ENCODE results near the gene ADAMTS17. TPM values are rescaled to one million over a fixed set of nuclear protein-coding genes. Genes with fewer than 3 reads are reported as not detected.
A peak's percentile ranks its signal among the peaks of the same experiment; 100 is the strongest.

The ADAMTS17 gene
- total RNA-seq, 1 donor from 2014 or later = 0.40 TPM

DNA sequence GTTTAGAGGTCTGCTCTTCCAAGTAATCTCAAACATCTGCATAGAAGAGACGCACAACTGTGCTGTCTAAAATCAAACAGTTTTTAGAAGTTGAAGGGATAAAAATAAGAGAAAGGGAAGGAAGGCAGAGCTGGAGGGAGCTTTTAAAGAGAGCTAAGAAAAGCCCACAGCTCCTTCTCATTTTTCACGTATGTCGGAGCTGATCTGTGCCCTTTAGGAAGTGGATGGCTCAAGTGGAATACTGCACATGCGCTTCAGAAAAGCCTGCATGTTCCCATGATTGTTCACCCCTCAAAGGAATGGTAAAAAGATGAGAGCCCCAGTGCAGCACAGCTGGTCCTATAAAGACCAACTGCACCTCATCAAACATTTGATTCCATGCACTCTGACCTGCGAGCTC is 207.2 kb downstream of the ADAMTS17 start:
- no peak for DNase-seq (ENCODE audit: low read depth in 2 of 2)

DNA sequence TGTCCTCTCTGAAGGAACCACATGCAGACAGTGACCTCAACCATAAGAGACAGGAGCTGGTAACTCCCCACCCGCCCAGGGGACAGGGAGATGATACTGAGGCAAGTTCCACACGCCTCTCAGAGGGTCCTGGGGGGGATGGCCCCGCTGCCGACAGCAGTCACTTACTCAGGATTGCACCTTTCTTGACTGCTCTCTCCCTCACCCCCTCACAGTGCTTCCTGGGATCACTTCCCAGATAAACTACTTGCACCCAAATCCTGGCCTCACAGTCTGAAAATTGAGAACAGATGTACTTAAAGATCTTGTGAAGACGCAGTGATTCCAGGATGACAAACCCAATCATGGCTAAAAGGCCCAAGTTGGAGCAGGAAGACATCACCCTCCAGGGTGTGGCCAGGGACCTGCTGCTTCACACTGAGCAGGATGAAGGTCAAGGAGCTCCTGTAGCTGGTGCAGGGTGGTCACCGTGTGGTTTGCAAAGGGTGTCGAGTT is 207.6 kb downstream of the ADAMTS17 start:
- no peak for DNase-seq (ENCODE audit: low read depth in 2 of 2)

DNA sequence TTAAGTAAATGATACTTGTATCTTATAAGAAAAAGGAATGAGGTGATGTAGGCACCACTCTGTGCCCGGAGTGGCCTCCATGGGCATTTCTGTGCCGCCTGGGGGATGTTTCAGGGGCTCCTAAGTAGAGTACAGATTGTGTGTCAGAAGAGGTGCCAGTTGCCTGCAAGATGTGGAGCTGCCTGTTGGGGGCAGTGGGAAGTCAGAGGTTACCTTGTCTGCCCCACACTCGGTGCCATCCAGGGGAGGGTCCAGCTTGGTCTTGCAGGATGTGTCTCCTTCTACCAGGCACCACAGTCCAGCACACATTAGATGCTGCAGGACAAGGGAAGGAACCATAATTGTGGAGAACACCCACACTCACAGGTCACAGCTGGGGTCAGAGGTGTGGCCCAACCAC is 208.8 kb downstream of the ADAMTS17 start:
- DNase-seq (ENCODE audit: low read depth in 2 of 2) = no peak

DNA sequence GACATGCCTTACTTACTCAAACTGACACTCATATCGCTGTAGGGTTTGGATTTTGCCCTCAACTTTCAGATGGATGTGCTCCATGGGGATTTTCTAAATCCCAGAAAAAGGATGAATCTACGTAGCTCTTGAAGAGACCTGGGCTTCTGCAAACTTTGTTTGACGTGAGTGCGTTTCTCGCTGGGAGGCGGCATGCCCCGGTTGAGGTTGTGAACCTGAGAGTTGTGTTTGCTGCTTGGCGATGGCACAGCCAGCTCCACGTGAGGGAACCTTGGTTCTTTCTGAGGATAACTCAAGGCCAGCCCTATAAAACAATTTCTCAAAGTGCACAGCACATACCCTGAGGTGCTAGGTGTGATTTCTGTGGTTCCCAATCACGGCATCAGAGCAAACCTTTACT is 209.5 kb downstream of the ADAMTS17 start:
- DNase-seq (ENCODE audit: low read depth in 2 of 2) = no peak

DNA sequence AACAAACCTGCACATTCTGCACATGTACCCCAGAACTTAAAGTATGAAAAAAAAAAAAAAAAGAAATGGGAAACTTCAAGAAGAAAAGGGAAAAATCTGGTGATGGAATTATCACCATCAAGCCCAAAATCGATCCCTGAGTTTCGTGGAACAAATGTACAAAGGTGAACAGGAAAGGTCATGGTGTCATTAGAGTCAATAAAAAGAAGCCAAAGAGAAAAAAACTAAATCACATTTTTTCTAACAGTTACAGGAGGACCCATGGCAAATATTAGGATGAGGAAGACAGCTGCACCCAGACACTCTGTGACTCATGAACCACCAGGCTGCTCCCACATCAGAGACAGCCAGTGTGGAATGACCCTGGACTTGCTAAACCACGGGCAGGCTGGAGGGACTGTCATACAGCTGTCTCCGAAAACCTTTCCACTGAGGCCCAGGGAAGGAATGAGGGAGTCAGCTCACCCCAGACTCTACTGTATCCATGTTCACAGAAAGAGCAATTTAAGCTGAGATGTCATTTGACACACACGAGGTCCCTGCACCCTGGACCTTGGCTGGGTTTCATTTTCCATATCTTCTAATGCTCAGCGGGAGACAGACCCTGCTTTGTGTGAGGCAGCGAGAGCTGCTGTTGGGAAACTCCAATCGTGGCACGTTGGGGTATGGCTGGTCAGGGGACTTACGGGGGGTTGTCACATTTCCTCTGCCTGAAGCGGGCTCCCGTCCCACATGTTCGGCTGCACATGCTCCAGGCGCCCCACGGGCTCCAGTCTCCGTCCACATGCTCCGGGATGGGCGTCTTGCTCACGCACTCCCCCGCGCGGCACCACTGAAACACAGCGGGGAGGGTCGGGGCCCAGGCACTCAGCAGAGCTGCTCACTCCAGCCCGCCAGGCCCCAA is 210.2 kb downstream of the ADAMTS17 start:
- DNase-seq (ENCODE audit: low read depth in 2 of 2) = peak; percentile 33 to 53

DNA sequence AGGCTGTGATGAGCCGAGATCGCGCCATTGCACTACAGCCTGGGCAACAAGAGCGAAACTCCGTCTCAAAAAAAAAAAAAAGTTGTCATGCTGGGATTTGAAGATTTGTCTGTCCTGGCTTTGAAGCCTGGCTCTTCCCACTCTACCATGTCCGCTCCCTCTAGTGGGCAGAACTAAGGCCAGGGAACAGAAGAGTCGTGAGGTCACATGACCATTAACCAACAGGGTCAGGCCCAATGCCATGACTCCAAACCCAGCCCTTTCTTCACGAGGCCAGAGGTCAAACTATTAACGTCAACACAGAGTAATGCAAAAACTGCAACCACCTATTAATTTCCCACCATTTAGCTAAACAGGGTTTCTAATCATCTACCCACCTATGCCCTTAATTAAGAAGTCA is 212.1 kb downstream of the ADAMTS17 start:
- DNase-seq (ENCODE audit: low read depth in 2 of 2) = no peak

DNA sequence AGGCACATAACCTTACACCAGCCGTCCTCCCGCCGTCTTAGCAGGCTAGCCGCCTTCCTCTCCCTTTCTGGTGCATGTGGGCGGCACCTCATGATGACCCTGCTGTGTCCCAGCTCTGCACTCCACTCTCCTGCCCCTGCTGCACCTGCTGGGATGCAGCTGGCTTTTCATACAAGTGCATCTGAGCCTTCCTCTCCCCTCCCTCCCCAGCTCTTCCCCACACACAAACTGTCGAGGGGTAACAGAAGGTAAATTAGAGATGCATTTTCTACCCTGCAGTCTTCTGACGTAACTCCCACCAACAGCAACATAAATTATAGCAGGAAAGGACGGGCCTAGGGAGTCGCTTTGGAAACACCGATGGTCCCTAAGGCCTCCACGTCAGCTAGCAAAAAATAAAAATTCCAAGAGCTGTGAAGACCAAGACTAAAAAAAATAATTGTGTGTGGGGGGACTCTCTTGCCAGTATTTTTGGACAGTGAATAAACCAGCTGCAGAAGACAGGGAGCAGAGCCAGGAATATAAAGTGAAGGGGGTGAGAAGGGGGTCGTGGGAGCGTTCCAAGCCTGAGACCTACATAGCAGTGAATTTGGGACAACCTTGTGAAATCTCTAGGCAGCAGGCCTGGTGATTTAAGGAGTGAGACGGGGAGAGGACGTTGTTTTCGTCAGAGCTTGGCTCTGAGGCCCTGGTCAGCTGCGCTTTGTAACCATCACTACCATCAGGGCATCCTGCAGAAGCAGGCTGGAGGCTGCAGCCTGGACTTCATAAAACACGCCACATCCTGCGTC is 216.2 kb downstream of the ADAMTS17 start:
- DNase-seq (ENCODE audit: low read depth in 2 of 2) = no peak

DNA sequence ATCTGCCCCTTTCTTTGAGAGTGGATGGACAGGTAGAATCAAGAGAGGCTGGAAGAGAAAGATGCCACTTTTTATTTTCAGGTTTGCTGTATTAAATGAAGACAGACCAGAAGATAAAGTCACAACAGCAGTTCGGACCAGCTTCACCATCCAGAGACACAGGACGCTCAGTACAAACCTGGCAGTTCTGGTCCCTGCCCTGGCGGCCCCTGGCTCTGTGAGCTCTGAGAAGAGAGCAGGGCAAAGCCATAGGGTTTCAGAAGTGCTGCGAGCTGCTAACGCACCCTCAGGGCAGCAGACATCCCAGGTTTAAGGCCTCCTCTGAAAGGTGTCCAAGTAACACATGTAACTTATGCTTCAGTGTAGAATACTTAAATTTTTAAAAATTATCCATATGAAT is 216.8 kb downstream of the ADAMTS17 start:
- DNase-seq (ENCODE audit: low read depth in 2 of 2) = no peak

DNA sequence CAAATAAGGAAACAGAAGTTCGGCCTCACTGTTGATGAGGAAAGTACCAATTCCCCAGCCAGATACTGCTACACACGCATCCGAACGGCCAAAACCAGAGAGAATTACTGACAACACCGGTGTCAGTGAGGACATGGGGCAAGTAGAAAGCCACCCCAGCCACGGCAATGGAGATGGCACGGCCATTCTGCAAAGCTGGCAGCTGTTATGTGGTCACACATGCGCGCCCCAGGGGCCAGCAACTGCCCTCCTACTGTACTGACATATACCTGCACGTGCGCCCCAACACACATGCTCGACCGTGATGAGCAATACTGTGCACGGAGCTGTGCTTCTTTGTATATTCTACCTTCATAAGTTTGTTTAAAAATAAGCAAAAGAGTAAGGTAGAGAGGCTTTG is 217.4 kb downstream of the ADAMTS17 start:
- no peak for DNase-seq (ENCODE audit: low read depth in 2 of 2)

DNA sequence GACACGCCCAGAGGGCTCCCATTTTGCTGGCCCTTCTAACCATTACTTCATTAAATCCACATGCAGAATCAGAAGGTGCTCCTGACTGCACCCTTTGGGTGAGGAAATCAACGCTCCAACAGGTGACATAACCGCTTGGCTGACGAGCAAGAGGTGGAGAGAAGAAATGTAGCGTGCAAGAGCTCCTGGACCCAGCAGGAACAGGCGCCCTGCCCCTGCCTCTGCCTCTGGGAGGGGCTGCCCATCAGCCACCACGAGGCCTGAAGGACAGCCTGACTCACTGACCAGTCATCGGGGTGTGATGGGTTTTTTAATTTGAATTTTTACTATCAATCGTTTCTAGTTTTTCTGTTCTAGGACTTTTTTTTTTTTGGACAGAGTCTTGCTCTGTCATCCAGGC is 218.2 kb downstream of the ADAMTS17 start:
- no peak for DNase-seq (ENCODE audit: low read depth in 2 of 2)

DNA sequence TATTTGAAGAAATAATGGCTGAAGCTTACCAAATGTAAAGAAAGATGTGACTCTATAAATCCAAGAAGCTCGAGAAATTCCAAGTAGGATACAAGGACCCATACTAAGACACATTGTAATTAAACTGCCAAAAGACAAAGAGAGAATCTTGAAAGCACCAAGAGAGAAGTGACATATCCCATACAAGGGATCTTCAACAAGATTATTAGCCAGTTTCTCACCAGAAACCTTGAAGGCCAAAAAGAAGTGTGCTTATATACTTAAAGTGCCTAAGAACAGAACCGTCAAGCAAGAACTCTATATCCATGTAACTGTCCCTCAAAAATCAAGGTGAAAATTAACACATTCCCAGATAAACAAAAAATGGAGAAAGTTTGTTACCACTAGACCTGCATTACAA is 220.5 kb downstream of the ADAMTS17 start:
- no peak for DNase-seq (ENCODE audit: low read depth in 2 of 2)

DNA sequence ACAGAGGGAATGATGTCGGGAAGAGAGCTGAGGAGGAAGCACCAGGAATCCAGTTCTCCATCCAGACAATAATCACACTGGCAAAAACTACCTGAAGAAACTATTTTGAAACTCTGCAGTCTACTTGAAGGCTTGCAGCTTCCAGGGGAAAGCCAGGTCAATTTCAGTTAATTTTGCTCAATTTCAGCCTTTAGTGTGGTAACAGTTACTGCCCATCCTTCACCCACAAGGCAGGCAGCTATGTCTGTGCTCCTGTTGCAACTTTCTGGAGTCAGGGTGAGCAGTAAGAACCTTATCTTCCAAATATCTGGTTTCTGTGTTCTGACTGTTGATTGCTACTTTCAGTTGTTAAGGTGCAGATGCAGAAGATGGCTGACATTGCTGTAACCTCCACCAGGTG is 221.7 kb downstream of the ADAMTS17 start:
- no peak for DNase-seq (ENCODE audit: low read depth in 2 of 2)

DNA sequence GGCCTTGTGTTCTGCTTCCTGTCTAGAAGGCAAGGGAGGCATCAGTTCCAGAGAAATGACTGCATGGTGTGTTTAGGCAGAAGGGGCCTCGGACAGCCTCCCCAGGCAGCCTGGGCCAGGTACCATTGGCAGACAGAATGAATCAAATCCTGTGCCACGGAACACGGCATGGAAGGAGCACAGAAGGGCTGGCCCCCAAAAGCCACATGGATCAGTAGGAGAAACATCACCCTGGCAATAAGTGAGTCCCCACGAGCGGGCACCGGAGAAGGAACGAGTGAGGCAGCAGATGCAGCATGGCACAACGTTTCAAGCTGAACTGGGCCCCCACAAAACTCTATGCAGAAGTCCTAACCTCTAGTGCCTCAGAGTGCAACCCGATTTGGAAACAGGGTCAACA is 223.2 kb downstream of the ADAMTS17 start:
- DNase-seq (ENCODE audit: low read depth in 2 of 2) = no peak

DNA sequence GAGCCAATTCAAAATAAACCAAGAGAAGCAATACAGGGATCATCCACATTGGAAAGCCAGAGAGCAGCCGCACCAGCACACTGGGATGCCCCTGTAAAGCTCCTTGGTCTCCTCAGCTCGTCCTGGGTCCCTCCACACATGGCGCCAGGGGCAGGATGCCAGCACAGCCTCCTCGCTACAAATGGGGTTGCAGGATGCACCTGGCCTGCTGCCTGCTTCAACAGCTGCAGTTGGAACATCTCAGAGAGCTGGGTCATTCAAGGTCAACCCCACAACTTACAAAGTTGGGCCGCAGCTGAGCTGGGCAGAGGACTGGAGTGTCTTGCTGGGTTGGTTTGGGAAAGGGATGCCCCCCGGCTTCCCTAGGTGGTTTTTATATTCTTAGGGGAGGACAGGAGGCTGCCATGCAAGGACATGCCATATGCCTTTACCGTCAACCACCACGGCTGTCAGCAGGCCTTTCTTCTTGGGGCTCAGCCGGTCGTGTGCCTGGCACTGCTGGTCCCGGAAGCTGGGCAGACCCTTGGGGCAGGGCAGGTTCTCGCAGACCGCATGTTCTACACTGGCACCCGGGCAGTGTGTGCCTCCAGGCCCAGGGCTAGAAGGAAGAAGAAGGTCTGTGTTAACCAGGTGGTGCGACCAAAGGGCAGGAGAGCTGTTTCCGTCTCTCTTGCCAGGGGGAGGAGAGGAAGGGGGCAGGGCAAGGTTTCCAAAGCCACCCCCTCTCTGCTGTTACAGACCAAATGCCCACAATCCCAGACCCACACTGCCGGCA is 225.2 kb downstream of the ADAMTS17 start:
- peak in 1 of 2 donors; percentile 26 for DNase-seq (ENCODE audit: low read depth in 2 of 2)

DNA sequence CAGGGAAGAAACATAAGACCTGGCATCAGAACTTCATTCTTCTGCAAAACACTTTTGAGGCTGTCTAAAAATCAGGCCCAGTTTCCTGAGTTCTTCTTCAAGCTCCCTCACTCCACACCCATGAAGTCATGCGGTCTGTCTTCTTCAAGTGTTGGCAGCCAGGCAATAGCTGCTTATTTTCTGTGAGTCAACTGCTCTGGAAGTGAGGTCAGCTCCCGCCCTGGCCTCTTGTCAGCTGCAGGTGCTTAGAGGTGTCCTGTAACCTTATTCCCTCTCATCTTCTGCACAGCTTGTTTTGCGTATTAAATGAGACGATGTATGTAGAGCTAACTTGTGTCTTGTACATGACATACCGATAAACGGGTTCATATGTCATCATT is 226.1 kb downstream of the ADAMTS17 start:
- DNase-seq (ENCODE audit: low read depth in 2 of 2) = peak in 1 of 2 donors; percentile 49

DNA sequence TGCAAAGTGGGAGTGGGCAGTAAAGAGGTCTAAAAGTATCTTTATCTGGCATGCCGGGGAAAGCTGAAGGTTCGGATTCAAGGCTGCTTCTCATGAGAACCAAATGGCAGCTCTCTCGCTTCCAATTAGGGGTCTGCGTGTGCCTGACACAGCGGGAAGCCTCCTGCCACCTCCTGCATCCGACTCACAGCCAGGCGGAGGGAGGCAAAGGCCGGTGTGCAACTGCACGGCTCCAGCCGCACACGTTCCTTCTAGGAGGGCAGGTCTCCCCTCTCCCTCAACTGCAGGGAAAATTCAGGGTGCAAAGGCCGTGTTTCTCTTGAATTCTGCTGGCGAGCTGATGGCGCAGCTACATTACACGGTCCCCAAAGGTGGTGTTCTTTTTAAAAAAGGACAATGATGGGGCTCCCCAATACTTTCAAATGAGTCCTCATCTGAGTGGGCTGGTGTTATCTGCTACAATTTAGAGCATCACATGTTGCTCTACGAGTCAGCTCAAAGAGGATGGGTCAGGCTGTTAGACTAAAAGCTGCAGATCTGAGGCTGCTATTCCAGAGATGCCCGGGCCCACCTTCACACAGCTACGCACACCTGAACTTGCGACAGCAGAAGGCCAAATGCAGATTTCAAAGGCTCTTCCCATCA is 226.6 kb downstream of the ADAMTS17 start:
- DNase-seq (ENCODE audit: low read depth in 2 of 2) = no peak

DNA sequence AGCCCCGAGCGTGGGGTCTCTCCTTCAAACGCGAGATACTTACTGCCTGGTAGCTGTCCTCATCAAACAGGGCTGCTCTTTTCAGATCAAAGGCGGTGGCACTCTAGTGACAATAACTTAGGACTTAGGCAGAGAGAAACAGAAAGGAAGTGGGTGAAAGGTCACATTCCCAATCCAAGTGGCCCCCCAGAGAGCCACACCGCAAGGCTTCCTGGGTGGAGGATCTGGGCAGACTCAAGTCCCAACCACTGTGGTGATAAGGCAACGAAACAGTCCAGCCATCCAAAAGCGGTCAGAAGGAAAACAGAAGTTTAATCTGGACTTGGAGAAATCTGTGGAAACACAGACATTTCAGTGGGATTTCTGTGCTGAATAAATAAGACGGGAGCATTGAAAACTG is 227.2 kb downstream of the ADAMTS17 start:
- no peak for DNase-seq (ENCODE audit: low read depth in 2 of 2)

DNA sequence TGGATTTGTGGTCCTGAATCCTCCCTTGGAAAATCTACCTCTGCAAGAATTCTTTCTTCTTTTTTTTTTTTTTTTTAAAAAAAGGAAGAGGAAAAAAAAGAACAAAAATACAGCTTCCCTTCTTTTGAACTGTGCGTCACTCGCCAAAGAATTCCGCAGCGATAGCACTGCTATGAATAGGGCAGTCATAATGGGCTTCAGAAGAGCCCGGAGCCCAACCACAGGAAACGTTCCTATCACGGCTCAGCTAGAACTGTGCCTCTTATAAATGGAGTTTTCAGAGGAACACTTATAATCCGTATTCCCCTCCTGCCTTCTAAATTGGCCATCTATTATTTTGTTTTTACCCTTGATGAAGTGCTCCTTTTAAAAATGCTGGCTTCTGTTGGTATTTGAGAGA is 227.7 kb downstream of the ADAMTS17 start:
- peak; percentile 80 to 86 for DNase-seq (ENCODE audit: low read depth in 2 of 2)

DNA sequence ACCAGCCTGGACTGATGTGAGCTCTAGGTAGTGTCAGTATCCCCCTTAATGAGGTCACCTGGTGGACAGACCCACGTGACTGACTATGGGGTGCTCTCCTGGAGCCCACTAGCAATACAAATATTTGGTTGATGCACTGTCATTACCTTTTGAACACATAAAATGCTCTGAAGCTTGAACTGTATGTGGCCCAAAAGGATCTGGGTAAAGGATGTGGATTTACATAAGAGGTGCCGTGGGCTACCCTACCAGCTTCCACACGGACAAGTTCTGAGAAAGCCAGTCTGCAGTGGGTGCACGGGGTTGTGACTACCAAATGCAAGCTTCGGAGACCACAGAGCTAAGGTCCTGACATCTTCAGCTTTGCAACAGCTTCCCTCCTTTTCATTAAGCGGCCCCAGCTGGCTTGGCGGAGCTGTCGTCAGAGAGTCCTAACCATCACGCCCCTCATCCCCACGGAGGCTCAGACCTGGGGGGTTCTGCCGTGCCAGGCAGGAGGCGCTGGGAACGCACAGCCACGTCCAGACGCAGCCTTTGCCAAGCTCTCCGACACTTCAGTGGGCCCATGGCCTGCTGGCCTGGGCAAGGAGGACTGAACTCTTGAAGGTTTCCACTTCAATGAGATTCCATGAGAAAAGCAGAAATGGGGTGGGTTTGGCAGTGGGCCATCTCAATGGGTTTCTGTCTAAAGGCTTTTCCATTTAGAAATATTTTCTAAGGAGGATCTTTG is 228.3 kb downstream of the ADAMTS17 start:
- DNase-seq (ENCODE audit: low read depth in 2 of 2) = peak in 1 of 2 donors; percentile 18

DNA sequence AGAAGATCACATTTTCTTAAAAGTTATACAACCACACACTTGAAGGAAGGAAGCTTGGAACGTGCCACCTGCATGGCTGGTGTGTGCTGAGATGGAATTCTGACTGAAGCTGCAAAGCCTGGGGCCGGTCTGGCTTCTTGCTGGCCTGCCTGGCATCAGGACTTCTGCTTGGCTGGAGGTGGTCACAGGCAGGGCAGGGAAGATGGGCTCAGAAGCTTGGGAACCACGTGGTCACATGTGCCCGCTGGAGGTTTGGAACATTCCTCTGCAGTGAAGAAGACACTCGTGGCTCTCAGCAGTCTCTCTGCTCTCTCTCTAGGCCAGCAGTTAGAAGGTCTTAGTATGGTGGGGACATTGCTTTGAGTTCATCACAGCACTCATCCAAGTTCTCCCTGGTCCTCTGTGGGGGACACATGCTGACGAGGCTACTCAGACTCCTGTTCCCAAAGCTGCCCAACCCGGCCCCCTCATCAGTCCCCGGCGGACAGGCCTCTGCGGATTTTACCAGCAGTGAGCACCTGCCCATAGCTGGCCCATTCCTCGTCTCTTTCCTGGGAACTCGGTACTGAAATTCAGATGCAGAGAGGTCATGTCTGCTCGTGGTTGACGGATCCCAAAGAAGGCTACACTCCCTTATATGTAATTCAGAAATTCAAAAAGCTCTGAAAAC is 229.0 kb downstream of the ADAMTS17 start:
- no peak for DNase-seq (ENCODE audit: low read depth in 2 of 2)
